Mesenchymal stem cell (in vitro differentiated cells and primary cell): Measurements from ENCODE around the gene KRTAP5-8.
"Not testable (repeated sequence)": the region's sequence is repeated elsewhere in the genome, so short reads cannot be mapped to it uniquely, and the experiment has no call there.

ENCODE experiments used
- DNase-seq: peaks from one replicate; pipeline ENCODE4 v3.0.0-alpha.2; 2013
- H2AFZ ChIP-seq: one replicate; pipeline ENCODE4 v1.6.1; 2013; ENCODE audit warnings: low read depth, mild to moderate bottlenecking, control low read depth, inconsistent platforms, low read length, moderate library complexity
- H2AK5ac ChIP-seq: 2 replicates; pipeline ENCODE4 v1.6.1; 2013; ENCODE audit warnings: low read length, moderate library complexity, mild to moderate bottlenecking, inconsistent platforms; ENCODE audit not compliant: severe bottlenecking
- H2BK120ac ChIP-seq: one replicate; pipeline ENCODE4 v1.6.1; 2013; ENCODE audit warnings: low read depth, mild to moderate bottlenecking, inconsistent platforms, low read length, moderate library complexity
- H2BK12ac ChIP-seq, 2 experiments: one replicate each; pipeline ENCODE4 v1.6.1; 2013; ENCODE audit warnings: inconsistent platforms in 2 of 2, low read length in 2 of 2, mild to moderate bottlenecking in 2 of 2, moderate library complexity in 2 of 2, control low read depth in 1 of 2
- H2BK15ac ChIP-seq: one replicate; pipeline ENCODE4 v1.6.1; 2013; ENCODE audit warnings: mild to moderate bottlenecking, low read depth, inconsistent platforms; ENCODE audit not compliant: poor library complexity, severe bottlenecking
- H2BK5ac ChIP-seq: 2 replicates; pipeline ENCODE4 v1.6.1; 2013; ENCODE audit warnings: low read depth, mild to moderate bottlenecking, low read length, control low read depth, inconsistent platforms; ENCODE audit not compliant: poor library complexity, severe bottlenecking
- H3K14ac ChIP-seq, 2 experiments: one replicate each; pipeline ENCODE4 v1.6.1; 2013; ENCODE audit warnings: inconsistent platforms in 2 of 2, low read length in 2 of 2, control low read depth in 1 of 2, mild to moderate bottlenecking in 1 of 2, moderate library complexity in 1 of 2
- H3K18ac ChIP-seq, 2 experiments: one replicate each; pipeline ENCODE4 v1.6.1; 2013; ENCODE audit warnings: inconsistent platforms in 2 of 2, low read length in 2 of 2, control low read depth in 1 of 2, low read depth in 1 of 2, mild to moderate bottlenecking in 1 of 2
- H3K23ac ChIP-seq, 2 experiments: one replicate each; pipeline ENCODE4 v1.6.1; 2013; ENCODE audit warnings: inconsistent platforms in 2 of 2, low read length in 2 of 2, mild to moderate bottlenecking in 2 of 2, moderate library complexity in 2 of 2, control low read depth in 1 of 2
- H3K27ac ChIP-seq: 2 replicates; pipeline ENCODE4 v1.5.1; 2013; ENCODE audit warnings: mild to moderate bottlenecking, moderate library complexity, low read length, control low read depth, inconsistent platforms; ENCODE audit not compliant: poor library complexity, severe bottlenecking
- H3K27me3 ChIP-seq, 2 experiments: 2 replicates each; pipeline versions ENCODE4 v1.6.1 to v1.7.0; 2013; ENCODE audit warnings: low read length in 2 of 2, mild to moderate bottlenecking in 2 of 2, moderate library complexity in 2 of 2, control low read depth in 1 of 2, inconsistent platforms in 1 of 2; ENCODE audit not compliant: control insufficient read depth in 1 of 2, insufficient read depth in 1 of 2
- H3K36me3 ChIP-seq, 2 experiments: 2 replicates each; pipeline versions ENCODE4 v1.6.1 to v1.7.0; 2013; ENCODE audit warnings: low read length in 2 of 2, control low read depth in 1 of 2, inconsistent platforms in 1 of 2, low read depth in 1 of 2, mild to moderate bottlenecking in 1 of 2; ENCODE audit not compliant: insufficient read depth in 2 of 2, control insufficient read depth in 1 of 2
- H3K4ac ChIP-seq, 2 experiments: one replicate each; pipeline ENCODE4 v1.6.1; 2013; ENCODE audit warnings: inconsistent platforms in 2 of 2, low read length in 2 of 2, mild to moderate bottlenecking in 2 of 2, moderate library complexity in 2 of 2, control low read depth in 1 of 2, low read depth in 1 of 2
- H3K4me1 ChIP-seq: 2 replicates; pipeline ENCODE4 v1.6.1; 2013; ENCODE audit warnings: low read depth, low read length, control low read depth; ENCODE audit not compliant: control insufficient read depth, insufficient read depth
- H3K4me2 ChIP-seq: 2 replicates; pipeline ENCODE4 v1.6.1; 2013; ENCODE audit warnings: low read length, mild to moderate bottlenecking, inconsistent platforms; ENCODE audit not compliant: poor library complexity, severe bottlenecking
- H3K4me3 ChIP-seq, 2 experiments: 2 replicates each; pipeline versions ENCODE4 v1.5.1 to v1.7.0; 2013; ENCODE audit warnings: low read length in 2 of 2, mild to moderate bottlenecking in 2 of 2, control low read depth in 1 of 2, low read depth in 1 of 2; ENCODE audit not compliant: insufficient read depth in 1 of 2
- H3K79me1 ChIP-seq: replicated peaks from 2 replicates; pipeline ENCODE4 v1.6.1; 2013; ENCODE audit warnings: mild to moderate bottlenecking, control low read depth, low read length, inconsistent platforms; ENCODE audit not compliant: poor library complexity, severe bottlenecking
- H3K9ac ChIP-seq: 2 replicates; pipeline ENCODE4 v1.7.0; 2013; ENCODE audit warnings: mild to moderate bottlenecking, low read length, moderate library complexity
- H3K9me3 ChIP-seq: 2 replicates; pipeline ENCODE4 v1.7.0; 2013; ENCODE audit warnings: mild to moderate bottlenecking, low read length; ENCODE audit not compliant: control insufficient read depth
- H4K8ac ChIP-seq: one replicate; pipeline ENCODE4 v1.6.1; 2013; ENCODE audit warnings: inconsistent platforms, mild to moderate bottlenecking, low read length, moderate library complexity
- H4K91ac ChIP-seq: one replicate; pipeline ENCODE4 v1.6.1; 2013; ENCODE audit warnings: mild to moderate bottlenecking, low read length, inconsistent platforms
- WGBS: methylation state at CpG from one replicate; pipeline ENCODE4 v1.1.7; 2013; ENCODE audit warnings: mixed read lengths; 5-methylcytosine and 5-hydroxymethylcytosine counted together

Gene KRTAP5-8

GRCh38 chr11:71532036-71532610 is 5.7 kb upstream of the KRTAP5-8 start:
- 80% methylated on average over 10 of the region's 10 CpGs for WGBS
- Histone ChIP-seq H3K79me1 (no peaks in the 10 kb centered on the region), H2AK5ac (no peak overlapping the region), H3K23ac (no peak overlapping the region), H3K27ac (no peak overlapping the region), H2BK15ac (no peak overlapping the region), H3K27me3 (peaks cover 0 to 8% of the 10 kb centered on the region in 2 experiments), H4K8ac (no peak overlapping the region), H3K4me1 (peaks cover 1% of the 10 kb centered on the region), H2BK5ac (no peak overlapping the region), H3K4me2 (no peak overlapping the region), H3K36me3 (no peaks in the 10 kb centered on the region), H4K91ac (no peak overlapping the region), H3K18ac (no peak overlapping the region), H3K14ac (no peak overlapping the region), H2BK120ac (no peak overlapping the region), H3K4me3 (no peak overlapping the region), H3K9ac (no peak overlapping the region), H2BK12ac (no peak overlapping the region), H3K9me3 (no peaks in the 10 kb centered on the region), H3K4ac (no peak overlapping the region), H2AFZ (no peak overlapping the region)
- DNase-seq = no peak

- not testable (repeated sequence) for H3K27ac ChIP-seq, H3K4me2 ChIP-seq, H2BK120ac ChIP-seq, H2AFZ ChIP-seq, H3K14ac ChIP-seq, H3K9ac ChIP-seq, H3K79me1 ChIP-seq, H3K4me1 ChIP-seq, H4K8ac ChIP-seq, H3K4me3 ChIP-seq, H3K9me3 ChIP-seq, H2BK15ac ChIP-seq, H3K18ac ChIP-seq, DNase-seq, H3K23ac ChIP-seq, H2BK5ac ChIP-seq, H3K36me3 ChIP-seq, H2BK12ac ChIP-seq, H3K4ac ChIP-seq, H4K91ac ChIP-seq, H2AK5ac ChIP-seq
- H3K27me3 ChIP-seq = peaks cover 0 to 17% of the 10 kb centered on the region in 2 experiments
- WGBS = 66% methylated on average over 16 of the region's 17 CpGs
Measured at GRCh38 chr11:71534711-71535608, 2.9 kb upstream of the KRTAP5-8 start.

- peaks cover 0 to 17% of the 10 kb centered on the region in 2 experiments for H3K27me3 ChIP-seq
- H2BK15ac ChIP-seq = no peak overlapping the region
- no peak overlapping the region for H3K27ac ChIP-seq
- H2AK5ac ChIP-seq = no peak overlapping the region
- no peak overlapping the region for H2BK120ac ChIP-seq
- no peak overlapping the region for H3K14ac ChIP-seq
- H2AFZ ChIP-seq = no peak overlapping the region
- no peak overlapping the region for H4K8ac ChIP-seq
- H3K4me1 ChIP-seq = peaks cover 1% of the 10 kb centered on the region
- no peak overlapping the region for H3K9ac ChIP-seq
- H2BK12ac ChIP-seq = no peak overlapping the region
- H3K23ac ChIP-seq = no peak overlapping the region
- no peak overlapping the region for H3K18ac ChIP-seq
- DNase-seq = no peak
- no peaks in the 10 kb centered on the region for H3K9me3 ChIP-seq
- no peaks in the 10 kb centered on the region for H3K79me1 ChIP-seq
- H3K4me2 ChIP-seq = no peak overlapping the region
- no peak overlapping the region for H2BK5ac ChIP-seq
- over 99% methylated on average over 8 of the region's 9 CpGs for WGBS
- H3K36me3 ChIP-seq = no peaks in the 10 kb centered on the region
- no peak overlapping the region for H3K4ac ChIP-seq
- no peak overlapping the region for H4K91ac ChIP-seq
- H3K4me3 ChIP-seq = no peak overlapping the region
Measured at GRCh38 chr11:71535825-71536224, 2.0 kb upstream of the KRTAP5-8 start.

- peaks cover 1% of the 10 kb centered on the region for H3K4me1 ChIP-seq
- no peak overlapping the region for H4K91ac ChIP-seq
- H3K4ac ChIP-seq = no peak overlapping the region
- no peak overlapping the region for H3K14ac ChIP-seq
- 93% methylated on average over 8 of the region's 9 CpGs for WGBS
- no peak overlapping the region for H3K9ac ChIP-seq
- H4K8ac ChIP-seq = no peak overlapping the region
- no peaks in the 10 kb centered on the region for H3K9me3 ChIP-seq
- no peak overlapping the region for H3K23ac ChIP-seq
- no peaks in the 10 kb centered on the region for H3K79me1 ChIP-seq
- H3K27me3 ChIP-seq = peaks cover 7 to 13% of the 10 kb centered on the region in 2 experiments
- H2AFZ ChIP-seq = no peak overlapping the region
- H3K4me2 ChIP-seq = no peak overlapping the region
- no peak for DNase-seq
- H3K18ac ChIP-seq = no peak overlapping the region
- H3K36me3 ChIP-seq = no peaks in the 10 kb centered on the region
- no peak overlapping the region for H2BK120ac ChIP-seq
- no peak overlapping the region for H2AK5ac ChIP-seq
- no peak overlapping the region for H2BK15ac ChIP-seq
- H3K27ac ChIP-seq = no peak overlapping the region
- H2BK12ac ChIP-seq = no peak overlapping the region
- H2BK5ac ChIP-seq = no peak overlapping the region
- H3K4me3 ChIP-seq = no peak overlapping the region
Measured at GRCh38 chr11:71537537-71537936, 288 bp upstream of the KRTAP5-8 start.
